Activated CD8-positive, alpha-beta memory T cell treated with anti-CD3 and anti-CD28 coated beads, Interleukin-2, amount 50 U/mL, for 24 hours (primary cell): ENCODE measurements around the gene BNIP1.
A peak's percentile ranks its signal among the peaks of the same experiment; 100 is the strongest.
"Not testable (repeated sequence)": the region's sequence is repeated elsewhere in the genome, so short reads cannot be mapped to it uniquely, and the experiment has no call there.

Experiments used
- DNase-seq: peaks from one replicate; pipeline ENCODE4 v3.0.0-alpha.2; 2020; ENCODE audit errors: extremely low read depth

BNIP1 gene, protein sequence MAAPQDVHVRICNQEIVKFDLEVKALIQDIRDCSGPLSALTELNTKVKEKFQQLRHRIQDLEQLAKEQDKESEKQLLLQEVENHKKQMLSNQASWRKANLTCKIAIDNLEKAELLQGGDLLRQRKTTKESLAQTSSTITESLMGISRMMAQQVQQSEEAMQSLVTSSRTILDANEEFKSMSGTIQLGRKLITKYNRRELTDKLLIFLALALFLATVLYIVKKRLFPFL

DNA sequence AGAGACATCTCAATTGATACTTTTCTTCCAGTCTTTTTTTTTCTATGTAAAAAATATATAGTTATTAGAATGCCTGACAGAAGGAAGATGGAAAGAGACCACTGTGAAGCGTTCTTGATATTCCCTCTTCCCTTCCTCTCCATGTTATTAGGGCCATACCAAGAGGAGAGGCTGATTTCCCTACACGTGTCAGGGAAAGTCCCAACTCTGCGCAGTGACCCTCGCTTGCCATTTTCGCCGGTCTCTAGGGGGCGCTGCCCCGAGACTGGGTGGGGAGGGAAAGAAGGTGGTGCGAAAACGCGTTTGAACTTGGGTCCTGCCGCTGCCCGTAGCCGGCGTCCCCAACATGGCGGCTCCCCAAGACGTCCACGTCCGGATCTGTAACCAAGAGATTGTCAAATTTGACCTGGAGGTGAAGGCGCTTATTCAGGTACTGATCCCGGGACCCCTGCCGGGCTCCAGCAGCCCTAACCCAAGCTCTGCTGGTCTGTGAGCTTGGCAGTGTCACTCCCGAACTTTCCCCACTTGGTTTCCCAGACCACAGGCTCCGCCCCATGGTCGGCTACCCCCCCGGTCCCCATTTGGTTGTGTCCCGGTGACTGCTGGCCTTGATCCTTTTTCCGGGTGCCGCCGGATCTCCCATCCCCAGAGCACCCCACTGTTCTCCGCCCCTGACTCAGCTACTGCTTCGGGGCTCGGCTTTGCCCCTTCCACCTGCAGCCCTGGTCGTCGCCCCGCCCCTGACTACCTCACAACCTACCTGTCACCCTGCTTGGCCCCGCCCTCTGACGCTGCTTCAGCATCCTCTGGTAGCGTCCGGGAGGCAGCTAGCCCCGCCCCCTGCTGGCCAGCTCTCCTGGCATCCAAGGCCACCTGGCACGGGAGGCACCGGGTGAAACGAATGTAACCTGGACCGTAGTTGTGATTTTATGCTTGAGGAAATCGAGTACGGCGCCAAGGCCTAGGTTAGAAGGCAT lies at the start of gene BNIP1:
TSS of gene BNIP1 (plus strand) at position 332 of the 977 bp plus-strand sequence. CDS start at position 347, 15 bp downstream.
- DNase-seq, result peak; percentile 88

GRCh38 chr5:173098787-173099186 lies 45.5 kb upstream of the BNIP1 start:
- no peak for DNase-seq

DNA sequence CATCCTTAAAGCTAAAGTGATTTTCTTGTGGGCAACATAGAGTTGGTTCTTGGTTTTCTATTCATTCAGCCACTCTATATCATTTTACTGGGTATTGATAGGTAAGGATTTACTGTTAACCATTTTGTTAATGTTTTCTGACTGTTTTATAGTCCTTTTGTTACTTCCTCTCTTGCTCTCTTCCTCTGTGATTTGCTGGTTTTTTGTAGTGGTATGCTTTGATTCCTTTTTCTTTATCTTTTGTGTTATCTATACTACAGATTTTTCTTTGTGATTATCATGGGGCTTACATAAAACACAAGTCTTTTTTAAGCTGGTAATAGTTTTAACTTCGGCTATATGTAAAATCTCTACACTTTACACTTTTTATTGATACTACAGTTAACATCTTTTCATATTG lies 44.9 kb upstream of the BNIP1 start:
- no peak for DNase-seq

GRCh38 chr5:173101245-173101644 lies 43.1 kb upstream of the BNIP1 start:
- no peak for DNase-seq

GRCh38 chr5:173103411-173103810 lies 40.9 kb upstream of the BNIP1 start:
- DNase-seq, result no peak

- DNase-seq, result no peak
Measured at GRCh38 chr5:173108914-173109313, 35.4 kb upstream of the BNIP1 start.

GRCh38 chr5:173114536-173114935 lies 29.8 kb upstream of the BNIP1 start:
- no peak for DNase-seq

DNA sequence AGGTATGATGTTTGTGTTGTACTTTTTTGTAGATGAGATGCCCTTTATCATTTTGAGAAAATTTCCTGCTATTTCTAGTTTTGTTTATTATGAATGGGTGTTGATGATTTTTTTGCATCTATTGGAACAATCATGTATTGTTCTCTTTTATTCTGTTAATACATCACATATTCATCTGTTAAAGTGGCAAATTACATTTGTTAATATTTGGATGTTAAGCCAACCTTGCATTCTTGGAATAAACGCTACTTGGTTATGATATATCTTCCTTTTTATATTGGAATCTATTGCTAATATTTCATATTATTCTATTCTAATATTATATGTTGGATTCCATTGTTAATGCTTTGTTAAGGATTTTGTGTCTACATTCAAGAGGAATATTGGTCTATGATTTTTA lies 24.6 kb upstream of the BNIP1 start:
- DNase-seq, result no peak

GRCh38 chr5:173123416-173123815 lies 20.9 kb upstream of the BNIP1 start:
- DNase-seq, result no peak

GRCh38 chr5:173132166-173132565 lies 12.2 kb upstream of the BNIP1 start:
- DNase-seq, result not testable (repeated sequence)

GRCh38 chr5:173138707-173139106 lies 5.6 kb upstream of the BNIP1 start:
- no peak for DNase-seq

- no peak for DNase-seq
Measured at GRCh38 chr5:173139631-173140030, 4.7 kb upstream of the BNIP1 start.

DNA sequence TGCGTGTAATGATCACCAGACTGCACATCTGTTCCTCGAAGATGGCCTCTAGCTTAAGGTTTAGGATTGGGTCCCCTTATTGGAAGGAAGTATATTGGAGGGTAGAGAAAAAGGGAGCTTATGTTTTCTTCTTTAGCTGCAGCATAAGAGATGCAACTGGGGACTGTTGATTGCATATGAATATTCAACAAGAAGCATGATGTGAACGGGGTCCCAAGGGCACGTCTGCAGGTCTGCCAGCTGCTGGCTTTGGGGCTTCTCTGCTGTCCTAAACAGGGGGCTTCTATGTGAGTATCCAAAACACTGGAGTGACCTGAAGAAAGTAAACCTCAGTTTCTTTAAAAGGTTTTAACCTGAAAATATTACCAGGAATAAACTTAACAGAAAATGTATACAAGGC lies 3.6 kb upstream of the BNIP1 start:
- no peak for DNase-seq

GRCh38 chr5:173143567-173143966 lies 764 bp upstream of the BNIP1 start:
- no peak for DNase-seq

GRCh38 chr5:173148354-173148753 lies 4.0 kb downstream of the BNIP1 start:
- no peak for DNase-seq

DNA sequence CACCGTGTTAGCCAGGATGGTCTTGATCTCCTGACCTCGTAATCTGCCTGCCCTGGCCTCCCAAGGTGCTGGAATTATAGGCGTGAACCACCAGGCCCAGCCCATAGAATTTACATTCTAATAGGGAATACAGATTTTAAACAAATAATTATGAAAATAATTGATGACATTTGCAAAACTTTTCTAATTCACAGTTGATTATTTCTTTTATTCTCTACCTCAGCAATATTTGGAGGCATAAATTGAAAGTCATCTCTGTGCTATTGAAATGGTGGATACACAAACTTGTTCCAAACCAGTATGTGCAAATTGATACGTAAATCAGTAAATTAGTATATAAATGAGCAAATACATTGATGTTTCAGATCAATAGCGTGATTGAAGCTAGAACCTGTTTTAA lies 8.2 kb downstream of the BNIP1 start:
- DNase-seq, result no peak

DNA sequence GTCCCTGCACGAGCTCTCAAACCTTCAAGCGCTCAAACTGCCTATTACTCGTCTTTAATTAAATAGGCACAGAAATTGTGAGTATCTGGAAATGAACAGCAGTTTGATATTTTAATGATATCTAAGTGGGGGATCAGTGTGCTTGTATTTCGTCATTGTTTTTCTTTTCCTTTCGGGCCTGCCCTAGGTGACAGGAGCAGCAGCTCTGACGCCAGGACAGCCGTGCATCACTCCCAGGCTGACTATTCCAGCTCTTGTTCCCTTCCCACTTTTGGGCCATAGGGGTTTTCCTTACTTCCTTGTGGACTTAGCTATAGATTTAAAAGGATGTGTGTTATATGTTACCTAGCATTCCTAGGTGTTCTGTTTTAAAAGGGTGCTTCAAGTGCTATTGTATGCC lies 9.5 kb downstream of the BNIP1 start:
- no peak for DNase-seq

DNA sequence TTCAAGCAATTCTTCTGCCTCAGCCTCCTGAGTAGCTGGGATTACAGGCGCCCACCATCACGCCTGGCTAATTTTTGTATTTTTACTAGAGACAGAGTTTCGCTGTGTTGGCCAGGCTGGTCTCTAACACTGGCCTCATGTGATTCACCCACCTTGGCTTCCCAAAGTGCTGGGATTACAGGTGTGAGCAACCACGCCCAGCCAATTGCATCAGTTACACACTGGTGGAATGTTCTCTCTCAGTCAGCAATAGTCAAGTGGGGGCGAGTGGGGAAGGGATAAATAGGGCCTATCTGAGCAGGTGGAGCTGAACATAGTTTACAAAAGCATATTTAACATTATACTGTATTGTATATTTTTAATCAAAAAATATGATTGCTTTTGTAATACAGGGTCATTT lies 10.3 kb downstream of the BNIP1 start:
- not testable (repeated sequence) for DNase-seq

DNA sequence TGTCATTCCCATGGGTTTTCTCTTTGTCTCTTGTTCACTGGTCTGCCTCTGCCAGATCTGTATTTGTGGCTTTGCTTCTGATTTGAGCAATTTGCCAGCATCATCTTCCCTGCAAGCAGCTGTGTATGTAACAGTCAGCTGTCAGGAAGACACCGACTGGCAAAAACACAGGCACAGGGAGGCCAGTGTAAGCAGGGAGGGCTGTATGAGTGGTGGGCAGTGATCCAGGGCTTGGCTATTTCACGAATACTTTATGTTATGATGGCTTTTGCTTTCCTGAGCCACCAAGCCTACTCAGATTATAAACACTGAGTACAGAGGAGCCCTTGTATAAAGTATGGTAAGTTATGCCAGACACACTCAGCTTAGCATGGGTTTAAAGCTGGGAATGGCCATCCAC lies 11.6 kb downstream of the BNIP1 start:
- no peak for DNase-seq

DNA sequence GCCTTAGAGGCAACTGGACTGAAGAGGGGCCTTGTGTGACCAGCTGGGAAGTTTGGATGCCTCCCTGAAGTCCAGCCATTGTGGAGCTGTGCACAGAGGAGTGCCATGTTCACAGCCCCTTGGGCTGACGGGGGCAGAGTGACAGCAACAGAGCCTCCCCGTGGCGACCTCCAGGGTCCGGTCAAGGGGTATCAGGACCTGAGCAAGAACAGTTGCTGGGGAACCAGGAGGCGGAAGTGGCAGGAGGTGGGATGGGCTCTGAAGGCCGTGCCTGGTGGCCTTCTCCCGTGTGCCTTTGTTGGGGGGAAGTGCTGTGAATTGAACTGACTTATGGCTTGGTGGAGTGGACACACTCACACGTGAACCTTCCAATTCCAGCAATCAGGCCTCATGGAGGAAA lies 14.0 kb downstream of the BNIP1 start:
- no peak for DNase-seq

DNA sequence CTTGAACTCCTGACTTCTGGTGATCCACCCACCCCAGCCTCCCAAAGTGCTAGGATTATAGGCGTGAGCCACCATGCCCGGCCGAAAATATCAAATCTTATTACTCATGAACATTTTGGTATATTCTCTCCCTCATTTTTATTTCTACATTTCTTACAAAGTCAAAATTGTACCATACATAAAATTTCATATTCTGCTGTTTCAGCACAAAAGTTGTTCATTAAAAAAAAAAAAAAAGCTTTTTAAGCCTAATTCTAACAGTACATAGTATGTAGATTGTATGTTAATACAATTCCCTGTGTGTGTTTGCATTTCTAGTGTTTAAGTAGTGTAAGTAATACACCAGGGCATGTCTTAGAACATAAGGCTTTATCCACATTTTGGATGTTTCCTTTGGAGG lies 14.9 kb downstream of the BNIP1 start:
- no peak for DNase-seq

DNA sequence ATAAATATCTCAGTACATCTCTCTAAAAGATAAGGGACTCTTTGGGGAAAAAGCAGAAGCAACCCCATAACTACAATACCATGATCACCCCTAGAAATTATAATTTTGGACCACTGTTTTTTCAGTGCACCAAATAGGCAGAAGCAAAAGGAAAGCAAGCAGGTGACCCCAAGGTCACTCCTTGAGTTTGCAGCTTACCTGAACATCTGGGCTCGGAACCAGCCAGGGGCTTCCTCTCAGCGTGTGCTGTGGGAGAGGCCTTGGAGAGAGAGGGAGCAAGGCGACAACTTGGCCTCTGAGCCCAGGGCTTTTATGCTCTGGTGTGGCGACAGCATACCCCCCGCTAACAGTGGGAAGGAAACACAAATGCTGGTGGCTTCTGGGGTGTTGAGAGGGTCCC lies 16.8 kb downstream of the BNIP1 start:
- no peak for DNase-seq

GRCh38 chr5:173163219-173163618 lies 18.9 kb downstream of the BNIP1 start:
- no peak for DNase-seq
